HG03108 (cell line): ENCODE measurements around the gene CFAP74.

Experiments used
- ATAC-seq: cut with Tn5 transposase; IDR thresholded peaks from one replicate; pipeline ENCODE4 v1.9.1; 2021; ENCODE audit warnings: moderate library complexity; ENCODE audit not compliant: unreplicated experiment

Gene CFAP74

GRCh38 chr1:1919304-1920056, 84.1 kb downstream of the CFAP74 start:
- peak; percentile 68 for ATAC-seq

GRCh38 chr1:1918901-1919303, 84.7 kb downstream of the CFAP74 start, which contains the start of gene TMEM52:
TSS of gene TMEM52 (minus strand) at chr1:1919279. CDS start at chr1:1919265, 14 bp downstream.
- peak; percentile 15 for ATAC-seq

- no peak for ATAC-seq
Measured at GRCh38 chr1:1917995-1918900, 85.3 kb downstream of the CFAP74 start.

- ATAC-seq, result no peak
Measured at GRCh38 chr1:1917304-1917976, 86.1 kb downstream of the CFAP74 start.

GRCh38 chr1:1916851-1917251, 86.7 kb downstream of the CFAP74 start:
- no peak for ATAC-seq

GRCh38 chr1:1915911-1916840, 87.4 kb downstream of the CFAP74 start:
- ATAC-seq, result no peak

- ATAC-seq, result no peak
Measured at GRCh38 chr1:1914971-1915692, 88.5 kb downstream of the CFAP74 start, which contains the start of gene CALML6. TSS of gene CALML6 (plus strand) at chr1:1915260. CDS start at chr1:1915281, 21 bp downstream.

- no peak for ATAC-seq
Measured at GRCh38 chr1:1914101-1914970, 89.2 kb downstream of the CFAP74 start.

GRCh38 chr1:1911350-1912041, 92.1 kb downstream of the CFAP74 start:
- no peak for ATAC-seq

- no peak for ATAC-seq
Measured at GRCh38 chr1:1910651-1911331, 92.8 kb downstream of the CFAP74 start.

- ATAC-seq, result no peak
Measured at GRCh38 chr1:1910033-1910465, 93.5 kb downstream of the CFAP74 start.

GRCh38 chr1:1908506-1908791, 95.1 kb downstream of the CFAP74 start:
- ATAC-seq, result peak; percentile 11

GRCh38 chr1:1907098-1907736, 96.4 kb downstream of the CFAP74 start:
- ATAC-seq, result no peak

- ATAC-seq, result peak; percentile 41
Measured at GRCh38 chr1:1906185-1907097, 97.1 kb downstream of the CFAP74 start.

- no peak for ATAC-seq
Measured at GRCh38 chr1:1903224-1903623, 100.4 kb downstream of the CFAP74 start.
